NCI-H446 (cell line): Measurements from ENCODE around the gene OR4D10.

Experiments
- DNase-seq, 2 experiments: peaks; one replicate each; lab custom pipeline; 2025; lab: John Stamatoyannopoulos, UW

The OR4D10 gene

DNA sequence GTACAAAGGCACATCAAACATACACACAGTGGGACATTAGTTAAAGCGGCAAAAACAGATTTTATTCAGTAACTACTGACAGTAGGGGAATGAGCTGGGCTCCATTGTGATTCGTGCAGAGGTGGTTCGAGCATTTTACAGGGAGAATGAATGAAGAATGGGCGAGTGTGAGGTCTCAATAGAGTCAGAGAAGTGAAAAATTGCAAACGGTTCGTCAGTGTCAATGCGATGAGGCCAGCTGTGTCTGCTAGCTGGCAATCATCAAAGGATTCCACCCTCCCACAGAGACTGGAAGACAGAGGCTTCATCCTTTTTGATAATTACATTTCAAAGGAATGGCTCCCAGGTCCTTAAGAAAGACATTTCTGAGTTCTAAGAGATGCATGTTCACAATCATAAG lies 55.6 kb downstream of the OR4D10 start:
- DNase-seq, result no peak
